SK-N-SH (cell line): Measurements from ENCODE around the gene ANKRD40. TPM values are rescaled to one million over a fixed set of nuclear protein-coding genes. Genes with fewer than 3 reads are reported as not detected.

Experiments used
- CTCF ChIA-PET: fragments of 300-600, 350-600 bp; formaldehyde crosslinking; extraction: SDS; loops from one replicate; lab custom pipeline; 2021; lab: Yijun Ruan, JAX
- POLR2A ChIA-PET: fragments of 350-600 bp; sonication (Branson Sonifier 250); formaldehyde crosslinking; extraction: SDS; loops from one replicate; lab custom pipeline; 2020; ENCODE audit warnings: antibody characterized with exemption, inconsistent platforms; lab: Yijun Ruan, JAX
- DNase-seq: peaks from one replicate; pipeline ENCODE4 v3.0.0; 2012
- H2AFZ ChIP-seq: fragments of 200-600 bp; sonication (generic); 2 replicates; pipeline ENCODE4 v1.8.1; 2016; ENCODE audit warnings: antibody characterized with exemption, mild to moderate bottlenecking, low read depth
- H3F3A ChIP-seq: fragments of 200-600 bp; sonication (generic); replicated peaks from 2 replicates; pipeline ENCODE3; 2016; ENCODE audit warnings: antibody characterized with exemption, mild to moderate bottlenecking; ENCODE audit not compliant: insufficient read depth
- H3K27ac ChIP-seq, 2 experiments: fragments of 200-500 bp in 1 of 2; fragments of 200-600 bp in 1 of 2; sonication (Bioruptor generic) in 1 of 2; sonication (generic), shearing (Covaris generic) in 1 of 2; 2 replicates each; pipeline versions ENCODE4 v1.5.1 to v1.6.1; 2014 to 2016; ENCODE audit warnings: low read depth in 2 of 2, inconsistent platforms in 1 of 2, low read length in 1 of 2, mild to moderate bottlenecking in 1 of 2, mixed read lengths in 1 of 2
- H3K27me3 ChIP-seq: fragments of 200-600 bp; sonication (generic), shearing (Covaris generic); 2 replicates; pipeline ENCODE4 v1.6.1; 2016; ENCODE audit warnings: mixed run types; ENCODE audit not compliant: insufficient read depth
- H3K36me3 ChIP-seq, 2 experiments: fragments of 200-500 bp in 1 of 2; fragments of 200-600 bp in 1 of 2; sonication (Bioruptor generic) in 1 of 2; sonication (generic) in 1 of 2; replicated peaks in 1 of 2; 2 replicates each; pipeline versions ENCODE3 to v1.5.1; 2014 to 2016; ENCODE audit warnings: low read length in 1 of 2, mild to moderate bottlenecking in 1 of 2; ENCODE audit not compliant: insufficient read depth in 2 of 2, control insufficient read depth in 1 of 2
- H3K4me1 ChIP-seq, 2 experiments: fragments of 200-500 bp in 1 of 2; fragments of 200-600 bp in 1 of 2; sonication (Bioruptor generic) in 1 of 2; sonication (generic), shearing (Covaris generic) in 1 of 2; 2 replicates each; pipeline versions ENCODE4 v1.5.1 to v1.6.1; 2014 to 2016; ENCODE audit warnings: low read depth in 1 of 2, low read length in 1 of 2, mixed run types in 1 of 2; ENCODE audit not compliant: insufficient read depth in 2 of 2, control insufficient read depth in 1 of 2
- H3K4me2 ChIP-seq: fragments of 200-600 bp; sonication (generic), shearing (Covaris generic); 2 replicates; pipeline ENCODE4 v1.6.1; 2017; ENCODE audit warnings: mixed run types
- H3K4me3 ChIP-seq, 2 experiments: fragments of 200-500 bp in 1 of 2; fragments of 200-600 bp in 1 of 2; sonication (Bioruptor generic) in 1 of 2; sonication (generic), shearing (Covaris generic) in 1 of 2; 2 replicates each; pipeline versions ENCODE4 v1.5.1 to v1.8.1; 2014 to 2016; ENCODE audit warnings: low read depth in 2 of 2, inconsistent platforms in 1 of 2, low read length in 1 of 2, mild to moderate bottlenecking in 1 of 2, mixed read lengths in 1 of 2, moderate library complexity in 1 of 2
- H3K79me2 ChIP-seq: fragments of 200-600 bp; sonication (generic); 2 replicates; pipeline ENCODE4 v1.8.1; 2017; ENCODE audit warnings: mild to moderate bottlenecking; ENCODE audit not compliant: insufficient read depth
- H3K9ac ChIP-seq: fragments of 200-600 bp; sonication (generic); 2 replicates; pipeline ENCODE4 v1.6.1; 2017; ENCODE audit warnings: mixed run types
- H3K9me2 ChIP-seq: fragments of 200-600 bp; sonication (generic); 2 replicates; pipeline ENCODE4 v1.6.1; 2017; ENCODE audit warnings: mixed run types
- H3K9me3 ChIP-seq: fragments of 200-600 bp; sonication (generic); 2 replicates; pipeline ENCODE4 v1.6.1; 2017; ENCODE audit warnings: mixed run types, mild to moderate bottlenecking, moderate library complexity
- H4K20me1 ChIP-seq: fragments of 200-600 bp; sonication (generic); 2 replicates; pipeline ENCODE4 v1.6.1; 2017; ENCODE audit warnings: mild to moderate bottlenecking, mixed run types; ENCODE audit not compliant: insufficient read depth
- EP300 ChIP-seq, 2 experiments: IDR thresholded peaks; 2 replicates each; pipeline versions ENCODE4 v1.4.0 to v1.6.1; 2012; ENCODE audit warnings: borderline replicate concordance in 1 of 2, low read depth in 1 of 2, low read length in 1 of 2
- EZH2phosphoT487 ChIP-seq: fragments of 200-600 bp; sonication (generic); IDR thresholded peaks from 2 replicates; pipeline ENCODE4 v1.6.1; 2017; ENCODE audit warnings: low read depth, mixed run types, mild to moderate bottlenecking, antibody characterized with exemption, moderate library complexity, borderline replicate concordance
- FOXJ3 ChIP-seq: sonication (generic); formaldehyde crosslinking; IDR thresholded peaks from 2 replicates; pipeline ENCODE4 v1.5.1; 2020; ENCODE audit warnings: mild to moderate bottlenecking, missing genetic modification reagents
- GABPA ChIP-seq: IDR thresholded peaks from 2 replicates; pipeline ENCODE4 v1.4.0; 2012; ENCODE audit warnings: low read depth, mild to moderate bottlenecking
- IRF3 ChIP-seq: fragments of 150-350 bp; IDR thresholded peaks from 2 replicates; pipeline ENCODE4 v1.6.1; 2016; ENCODE audit warnings: mild to moderate bottlenecking, low read depth, low read length
- JUND ChIP-seq: IDR thresholded peaks from 2 replicates; pipeline ENCODE4 v1.4.0; 2012
- MAX ChIP-seq: IDR thresholded peaks from 2 replicates; pipeline ENCODE4 v1.4.0; 2012; ENCODE audit warnings: low read depth
- MEF2A ChIP-seq: IDR thresholded peaks from 2 replicates; pipeline ENCODE4 v1.4.0; 2012; ENCODE audit warnings: low read depth, borderline replicate concordance
- MXI1 ChIP-seq: IDR thresholded peaks from 2 replicates; pipeline ENCODE4 v1.6.1; 2012; ENCODE audit warnings: mild to moderate bottlenecking, low read depth, low read length, improper control_type of control experiment
- NFIC ChIP-seq: IDR thresholded peaks from 2 replicates; pipeline ENCODE4 v1.4.0; 2012; ENCODE audit warnings: borderline replicate concordance
- NRF1 ChIP-seq: IDR thresholded peaks from 2 replicates; pipeline ENCODE4 v1.6.1; 2012; ENCODE audit warnings: low read depth, mild to moderate bottlenecking, low read length
- PBX3 ChIP-seq: IDR thresholded peaks from 2 replicates; pipeline ENCODE4; 2012
- POLR2AphosphoS5 ChIP-seq: IDR thresholded peaks from 2 replicates; pipeline ENCODE4 v1.6.1; 2012; ENCODE audit warnings: low read depth, low read length
- RFX5 ChIP-seq: IDR thresholded peaks from 2 replicates; pipeline ENCODE4 v1.6.1; 2012; ENCODE audit warnings: mild to moderate bottlenecking, improper control_type of control experiment, low read length
- RXRA ChIP-seq: IDR thresholded peaks from 2 replicates; pipeline ENCODE4 v1.4.0; 2012; ENCODE audit warnings: low read depth, mild to moderate bottlenecking, borderline replicate concordance
- SIN3A ChIP-seq: IDR thresholded peaks from 2 replicates; pipeline ENCODE4 v1.6.1; 2012; ENCODE audit warnings: low read depth, mild to moderate bottlenecking, low read length, moderate library complexity, borderline replicate concordance
- SMC3 ChIP-seq: IDR thresholded peaks from 2 replicates; pipeline ENCODE4 v1.6.1; 2012; ENCODE audit warnings: low read depth, low read length, improper control_type of control experiment
- TCF12 ChIP-seq: IDR thresholded peaks from 2 replicates; pipeline ENCODE4 v1.4.0; 2012
- USF2 ChIP-seq: fragments of 150-350 bp; IDR thresholded peaks from 2 replicates; pipeline ENCODE4 v1.6.1; 2017; ENCODE audit warnings: antibody characterized with exemption, low read length, low read depth, borderline replicate concordance
- WGBS: methylation state at CpG from one replicate; pipeline ENCODE4 v1.1.6; 2017; ENCODE audit warnings: low lambda C conversion rate; 5-methylcytosine and 5-hydroxymethylcytosine counted together
- polyA plus RNA-seq, 3 experiments: library from polyadenylated mRNA; depleted of rRNA; stranded (reverse); fragments of >200 nt; gene quantifications; 2 replicates each; pipeline ENCODE4 v1.2.3, GENCODE V29; 2012
- small RNA-seq, 7 experiments: library from RNA; depleted of rRNA; stranded (forward); fragments of <200 nt; gene quantifications; one replicate each; pipeline ENCODE3, GENCODE V24; 2012

Gene ANKRD40
- polyA plus RNA-seq, 1 of the 3 experiments (the other 2 are of a cell fraction) = 33.6 TPM

GRCh38 chr17:50645748-50646682, 61.7 kb downstream of the ANKRD40 start:
- ChIA-PET POLR2A (no interaction called here), CTCF (interaction anchor here (0.7 to 9.3 kb wide), 5 partner anchors 8 to 35 kb away, joined by 3 to 101 read pairs (median 4); partner anchors contain the start of gene ABCC3)
- no peaks in the 10 kb centered on the region for H4K20me1 ChIP-seq

More at GRCh38 chr17:50645748-50646682, 61.7 kb downstream of the ANKRD40 start:
- Histone ChIP-seq H3K9ac (no peak overlapping the region), H3K9me2 (no peaks in the 10 kb centered on the region), H3K4me3 (no peak overlapping the region), H3K27me3 (no peaks in the 10 kb centered on the region), H3K36me3 (peaks cover 0 to 8% of the 10 kb centered on the region in 2 experiments), H3K27ac (no peak overlapping the region), H3K4me2 (no peak overlapping the region), H3K79me2 (peaks cover 59% of the 10 kb centered on the region), H2AFZ (no peak overlapping the region), H3K9me3 (no peaks in the 10 kb centered on the region), H3F3A (peaks cover 9% of the 10 kb centered on the region), H3K4me1 (peaks cover 4 to 13% of the 10 kb centered on the region in 2 experiments; a peak in 3 of 4 replicates)
- 94% methylated on average over 3 of the region's 3 CpGs for WGBS
- DNase-seq = no peak
- TF ChIP-seq SIN3A = no peak
- no peak for TF ChIP-seq NRF1
- TF ChIP-seq RFX5 = no peak
- no peak for TF ChIP-seq MXI1
- TF ChIP-seq SMC3 = no peak
- TF ChIP-seq PBX3 = no peak
- TF ChIP-seq JUND = no peak
- TF ChIP-seq USF2 = no peak
- TF ChIP-seq NFIC = no peak
- no peak for TF ChIP-seq MEF2A
- no peak for TF ChIP-seq FOXJ3 (CRISPR knock-in tag)
- no peak for TF ChIP-seq GABPA
- TF ChIP-seq EP300 (IDR thresholded peaks at IDR 0.05; ENCODE audit: borderline replicate concordance in 1 of 2, low read depth in 1 of 2, low read length in 1 of 2) = no peak
- no peak for TF ChIP-seq RXRA
- no peak for TF ChIP-seq MAX
- TF ChIP-seq TCF12 = no peak
- no peak for TF ChIP-seq POLR2AphosphoS5
- TF ChIP-seq EZH2phosphoT487 = no peak
- no peak for TF ChIP-seq IRF3
- TF ChIP-seq, all 33 proteins: peak for 0

Small RNA genes within 50 kb of the gene (small RNA-seq; reads per million reads assigned to genes)
- 0 reads per million in 7 experiments for gene RF00019

Other genes with a start within 250 kb of the ANKRD40 start
- gene CHAD, start 239.0 kb downstream of the ANKRD40 start, polyA plus RNA-seq (2012; rRNA removed) = not detected in 2 replicates
- 44.7 and 58.9 TPM in 2 replicates for gene RSAD1, start 229.1 kb downstream of the ANKRD40 start, polyA plus RNA-seq (2012; rRNA removed)
- 2.4 and 4.4 TPM in 2 replicates for gene MYCBPAP, start 199.5 kb downstream of the ANKRD40 start, polyA plus RNA-seq (2012; rRNA removed)
- gene EPN3, start 175.2 kb downstream of the ANKRD40 start, polyA plus RNA-seq (2012; rRNA removed) = 0.05 and 0.06 TPM in 2 replicates
- 92.0 and 106 TPM in 2 replicates for gene SPATA20, start 160.7 kb downstream of the ANKRD40 start, polyA plus RNA-seq (2012; rRNA removed)
- 0.15 and 0.21 TPM in 2 replicates for gene CACNA1G, start 147.2 kb downstream of the ANKRD40 start, polyA plus RNA-seq (2012; rRNA removed)
- gene ABCC3, start 73.0 kb downstream of the ANKRD40 start, polyA plus RNA-seq (2012; rRNA removed) = 185 and 209 TPM in 2 replicates
- gene LUC7L3, start 11.7 kb upstream of the ANKRD40 start, polyA plus RNA-seq (2012; rRNA removed) = 154 and 164 TPM in 2 replicates
- gene ANKRD40CL, start 59.6 kb upstream of the ANKRD40 start, polyA plus RNA-seq (2012; rRNA removed) = not detected in 2 replicates
- gene WFIKKN2, start 127.7 kb upstream of the ANKRD40 start, polyA plus RNA-seq (2012; rRNA removed) = not detected in 2 replicates
- gene TOB1, start 158.4 kb upstream of the ANKRD40 start, polyA plus RNA-seq (2012; rRNA removed) = 19.3 and 21.8 TPM in 2 replicates